COR-L47 (cell line): ENCODE data around the gene ARL2BP.

Experiments
- DNase-seq: peaks from one replicate; lab custom pipeline; 2025; lab: John Stamatoyannopoulos, UW

ARL2BP gene

DNA sequence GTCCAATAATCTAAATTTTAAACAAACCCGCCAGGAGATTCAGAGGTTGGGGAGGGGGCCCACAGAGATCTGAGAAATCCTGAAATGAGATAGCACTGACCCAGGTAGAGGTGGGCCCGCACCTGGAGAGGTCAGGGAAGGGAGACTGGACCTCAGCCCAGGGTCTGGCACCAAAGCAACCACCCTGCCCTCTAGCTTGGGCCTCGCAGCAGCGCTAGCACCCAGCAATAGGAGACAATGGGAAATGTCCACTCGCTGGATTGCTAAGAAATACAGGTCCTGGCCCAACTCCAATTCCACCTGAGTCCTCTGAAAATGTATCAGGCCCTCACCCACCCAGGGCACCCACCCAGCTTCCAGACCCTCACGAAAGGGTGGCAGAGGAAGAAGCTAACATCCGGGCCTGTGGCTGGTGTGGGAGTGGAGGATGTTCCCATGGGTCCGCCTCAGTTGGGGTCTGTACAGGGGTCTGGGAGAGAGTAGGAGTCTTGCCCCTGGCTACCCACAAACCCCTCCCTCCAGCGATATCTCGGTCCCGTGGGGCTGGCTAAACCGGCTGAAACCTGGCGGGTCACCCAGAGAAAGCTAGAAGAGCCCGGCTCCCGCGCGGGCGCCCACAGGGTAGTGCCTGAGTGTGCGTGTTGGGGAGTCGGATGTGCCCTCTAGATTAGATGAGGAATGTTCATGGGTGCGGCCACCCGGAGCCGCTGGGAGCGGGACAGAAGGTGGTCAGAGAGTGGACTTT, 38.3 kb downstream of the ARL2BP start:
- no peak for DNase-seq

DNA sequence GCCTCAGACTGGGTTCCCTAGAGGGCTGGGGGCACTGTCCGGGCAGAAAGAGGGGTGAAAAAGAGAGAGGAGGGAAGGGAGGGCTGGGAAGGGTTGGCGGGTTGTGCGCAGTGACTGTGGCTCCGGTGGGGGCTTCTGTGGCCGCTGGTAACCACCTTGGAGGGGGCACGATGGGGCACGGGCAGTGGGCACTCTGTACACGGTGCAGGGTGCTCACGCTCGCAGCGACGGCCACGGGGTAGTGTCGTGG, 38.8 kb downstream of the ARL2BP start:
- no peak for DNase-seq

- DNase-seq: no peak
These were observed 39.3 kb downstream of the ARL2BP start, which contains the start of gene PLLP for GRCh38 chr16:57284209-57284951. PLLP (minus strand) TSS chr16:57284672; CDS start chr16:57284540, 132 bp downstream.

- no peak for DNase-seq
These were observed 39.9 kb downstream of the ARL2BP start for GRCh38 chr16:57284952-57285363.

DNA sequence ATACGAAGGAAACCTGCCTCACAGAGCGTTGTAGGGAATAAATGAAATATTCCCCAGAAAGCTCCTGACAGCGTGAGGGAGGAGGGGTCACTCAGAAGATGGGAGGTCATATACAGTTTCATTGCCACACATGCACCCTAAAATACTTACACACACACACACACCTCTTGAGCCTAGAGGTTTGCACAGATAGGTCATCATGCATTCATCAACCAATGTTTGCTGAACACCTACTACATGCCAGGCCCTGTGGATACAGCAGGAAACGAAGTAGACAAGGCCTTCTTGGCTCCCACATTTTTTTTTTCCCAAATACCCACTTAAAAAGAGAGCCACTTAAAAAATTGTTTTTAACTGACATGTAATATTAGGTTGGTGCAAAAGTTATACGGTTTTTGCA, 40.3 kb downstream of the ARL2BP start:
- DNase-seq: no peak

DNA sequence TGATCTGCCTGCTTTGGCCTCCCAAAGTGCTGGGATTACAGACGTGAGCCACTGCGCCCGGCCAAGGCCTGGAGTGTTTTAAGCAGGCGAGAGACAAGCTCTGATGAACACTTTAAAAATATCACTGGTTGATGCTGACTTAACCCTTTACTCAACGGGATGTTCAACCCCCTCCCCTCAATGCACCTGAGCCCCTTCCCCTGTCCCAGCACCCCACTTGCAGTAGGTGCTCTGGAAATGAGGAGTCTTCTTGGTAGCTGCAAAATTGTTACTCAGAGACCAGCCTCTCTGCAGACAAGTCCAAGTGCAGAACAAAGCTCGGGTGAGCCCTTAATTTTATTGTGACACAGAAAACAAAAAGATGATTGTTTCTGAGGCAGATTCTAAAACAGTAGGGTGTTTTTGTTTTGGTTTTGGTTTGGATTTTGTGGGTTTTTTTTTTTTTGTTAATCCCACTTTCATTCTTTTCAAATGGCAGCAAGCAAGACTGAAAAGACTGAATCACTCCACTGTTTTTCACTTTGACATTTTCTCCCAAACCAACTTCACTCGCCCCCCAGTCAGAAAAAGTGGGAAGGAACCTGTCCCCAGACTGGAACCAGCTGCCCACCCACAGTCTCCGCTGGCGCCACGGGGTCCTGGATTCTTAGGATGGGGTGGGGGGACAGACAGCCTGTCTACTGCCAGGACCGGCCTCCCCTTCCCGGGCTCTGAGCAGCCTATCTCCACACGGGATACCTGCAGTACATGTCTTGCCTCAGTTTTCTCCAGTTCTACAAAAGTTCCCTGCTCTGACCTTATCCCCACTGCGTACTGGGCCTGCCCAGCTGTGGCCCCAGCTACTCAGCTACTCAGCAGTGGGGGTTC, 44.6 kb downstream of the ARL2BP start:
- no peak for DNase-seq

- no peak for DNase-seq
These were observed 52.8 kb downstream of the ARL2BP start for GRCh38 chr16:57297856-57298255.

- DNase-seq: peak; percentile 61
These were observed 54.1 kb downstream of the ARL2BP start for GRCh38 chr16:57299009-57299718.

DNA sequence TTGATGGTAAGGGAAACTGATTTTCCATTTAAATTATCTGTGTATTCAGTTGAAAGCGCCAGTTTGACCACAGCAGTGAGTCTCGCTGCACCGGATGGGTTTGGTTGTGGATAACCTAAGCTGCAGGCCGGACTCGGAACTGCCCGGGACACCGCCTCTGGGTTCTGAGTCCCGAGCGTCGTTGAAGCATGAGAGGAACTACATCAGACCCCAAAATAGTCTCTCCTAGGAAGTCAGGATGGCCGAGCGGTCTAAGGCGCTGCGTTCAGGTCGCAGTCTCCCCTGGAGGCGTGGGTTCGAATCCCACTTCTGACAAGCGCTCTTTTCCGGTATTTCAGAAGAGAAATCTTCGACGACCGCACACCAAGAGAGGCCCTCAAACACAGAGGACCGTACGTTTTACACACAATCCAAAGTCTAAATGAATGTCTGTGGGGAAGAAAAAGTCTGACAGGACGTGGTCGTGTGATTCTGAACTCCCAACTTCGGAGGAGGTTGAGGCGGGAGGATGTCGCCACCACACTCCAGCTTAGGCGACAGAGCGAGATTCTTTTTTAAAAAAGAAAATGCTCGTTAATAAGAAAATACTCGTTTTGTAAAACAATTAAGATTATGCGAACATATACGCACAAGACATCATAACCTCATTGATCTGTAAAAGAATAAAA, 54.8 kb downstream of the ARL2BP start:
- DNase-seq: peak; percentile 90

DNA sequence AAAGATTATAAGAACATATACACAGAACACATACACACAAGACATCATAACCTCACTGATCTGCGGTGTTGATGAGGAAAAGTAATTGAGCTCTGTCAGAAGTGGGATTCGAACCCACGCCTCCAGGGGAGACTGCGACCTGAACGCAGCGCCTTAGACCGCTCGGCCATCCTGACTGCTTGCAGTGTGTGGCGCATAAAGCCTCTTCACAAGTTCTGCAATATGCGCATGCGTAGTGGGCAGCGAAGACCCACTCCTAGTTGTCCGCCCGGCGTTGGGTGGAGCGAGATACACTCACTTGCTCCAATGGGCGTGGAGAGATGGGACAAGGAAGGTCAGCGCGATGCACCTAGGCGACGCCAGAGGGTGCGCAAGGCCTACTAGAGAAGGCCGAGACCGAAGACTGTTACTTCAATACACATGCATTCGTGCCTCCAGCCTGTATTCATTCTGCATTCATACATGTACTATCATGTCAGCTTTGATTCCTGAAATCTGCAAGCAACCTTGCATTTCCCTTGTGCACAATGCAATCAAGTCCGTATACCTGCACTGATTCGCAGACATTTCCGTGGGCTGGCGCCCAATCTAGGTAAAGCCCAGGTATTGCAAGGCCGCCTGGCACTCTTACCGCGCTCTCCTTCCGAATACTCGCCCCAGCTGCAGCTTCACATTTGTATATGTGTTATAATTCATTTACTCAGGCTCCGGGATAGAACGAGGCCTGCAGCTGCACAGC, 55.5 kb downstream of the ARL2BP start:
- peak; percentile 98 for DNase-seq

GRCh38 chr16:57301126-57301817, 56.2 kb downstream of the ARL2BP start:
- DNase-seq: no peak
